HG03039 (cell line): ENCODE data around the gene GDAP1L1.

Experiments
- ATAC-seq: cut with Tn5 transposase; IDR thresholded peaks from one replicate; pipeline ENCODE4 v1.9.1; 2021; ENCODE audit warnings: mild to moderate bottlenecking, moderate library complexity; ENCODE audit not compliant: unreplicated experiment

Gene GDAP1L1

DNA sequence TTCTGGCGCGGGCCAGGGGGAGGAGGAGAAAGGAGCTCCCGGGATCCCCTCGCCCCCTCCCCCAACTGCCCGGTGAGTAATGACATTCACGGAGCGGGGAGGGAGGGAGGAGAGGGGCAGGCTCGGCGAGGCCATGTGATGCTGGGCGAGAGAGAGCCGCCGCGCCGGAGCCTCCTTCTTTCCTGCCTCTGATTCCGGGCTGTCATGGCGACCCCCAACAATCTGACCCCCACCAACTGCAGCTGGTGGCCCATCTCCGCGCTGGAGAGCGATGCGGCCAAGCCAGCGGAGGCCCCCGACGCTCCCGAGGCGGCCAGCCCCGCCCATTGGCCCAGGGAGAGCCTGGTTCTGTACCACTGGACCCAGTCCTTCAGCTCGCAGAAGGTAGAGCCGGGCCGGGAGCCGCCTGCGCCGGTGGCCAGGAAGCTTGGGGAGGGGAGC, at the start of gene GDAP1L1:
Gene GDAP1L1, plus strand, starts transcription at position 178 of the 441 bp plus-strand sequence. Its CDS starts 27 bp downstream, at position 205.
- no peak for ATAC-seq

DNA sequence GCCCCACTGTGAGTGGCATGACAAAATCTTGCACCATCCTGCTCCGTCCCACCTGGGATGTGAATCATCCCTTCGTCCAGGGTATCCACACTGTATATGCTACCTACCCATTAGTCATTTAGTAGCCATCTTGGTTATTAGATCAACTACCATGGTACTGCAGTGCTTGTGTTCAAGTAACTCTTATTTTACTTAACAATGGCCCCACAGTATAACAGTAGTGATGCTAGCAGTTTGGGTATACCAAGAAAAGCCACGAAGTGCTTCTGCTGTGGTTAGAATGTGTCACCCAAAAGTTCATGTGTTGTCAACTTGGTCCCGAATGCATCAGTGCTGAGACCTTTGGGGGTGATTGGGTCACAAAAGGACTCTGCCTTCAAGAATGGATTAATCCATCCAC, 48.2 kb upstream of the GDAP1L1 start:
- no peak for ATAC-seq

DNA sequence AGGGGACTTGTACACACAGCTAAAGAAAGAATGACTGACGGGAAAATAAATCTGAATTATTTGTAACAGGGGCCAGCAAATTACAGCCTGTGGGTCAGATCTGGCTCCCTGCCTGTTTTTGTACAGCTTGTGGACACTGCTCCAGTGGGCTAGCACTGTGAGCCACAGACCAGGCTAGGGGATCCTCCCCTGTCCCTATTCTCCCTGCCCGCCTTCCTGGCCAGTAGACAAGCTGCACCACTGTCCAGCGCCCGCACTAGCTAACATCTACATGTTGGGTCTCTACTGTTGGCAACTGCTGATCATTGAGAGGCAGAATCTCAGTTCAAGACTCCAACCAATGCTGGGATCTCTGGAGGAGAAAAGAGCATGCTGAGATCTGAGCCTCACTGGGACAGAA, 47.2 kb upstream of the GDAP1L1 start:
- no peak for ATAC-seq

DNA sequence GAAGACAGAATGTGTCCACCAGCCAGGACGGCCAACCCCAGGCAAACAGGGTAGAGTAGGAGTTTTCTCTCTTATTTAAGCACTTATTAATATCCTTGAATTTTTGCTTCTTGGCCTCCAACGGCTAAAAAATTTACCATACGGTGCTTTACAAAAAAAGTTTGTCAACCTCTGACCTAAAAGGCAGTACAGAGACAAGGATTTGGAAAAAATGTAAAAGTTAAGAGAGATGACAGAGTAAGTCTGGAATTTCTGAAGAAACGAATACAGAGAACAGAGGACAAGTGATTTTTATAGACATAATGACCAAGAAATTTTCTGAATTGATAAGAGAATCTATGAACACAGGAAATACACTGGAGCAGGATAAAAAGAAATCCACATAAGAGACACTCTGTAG, 46.7 kb upstream of the GDAP1L1 start:
- no peak for ATAC-seq

GRCh38 chr20:44200983-44201382, 46.1 kb upstream of the GDAP1L1 start:
- no peak for ATAC-seq

GRCh38 chr20:44203161-44203560, 43.9 kb upstream of the GDAP1L1 start:
- no peak for ATAC-seq

DNA sequence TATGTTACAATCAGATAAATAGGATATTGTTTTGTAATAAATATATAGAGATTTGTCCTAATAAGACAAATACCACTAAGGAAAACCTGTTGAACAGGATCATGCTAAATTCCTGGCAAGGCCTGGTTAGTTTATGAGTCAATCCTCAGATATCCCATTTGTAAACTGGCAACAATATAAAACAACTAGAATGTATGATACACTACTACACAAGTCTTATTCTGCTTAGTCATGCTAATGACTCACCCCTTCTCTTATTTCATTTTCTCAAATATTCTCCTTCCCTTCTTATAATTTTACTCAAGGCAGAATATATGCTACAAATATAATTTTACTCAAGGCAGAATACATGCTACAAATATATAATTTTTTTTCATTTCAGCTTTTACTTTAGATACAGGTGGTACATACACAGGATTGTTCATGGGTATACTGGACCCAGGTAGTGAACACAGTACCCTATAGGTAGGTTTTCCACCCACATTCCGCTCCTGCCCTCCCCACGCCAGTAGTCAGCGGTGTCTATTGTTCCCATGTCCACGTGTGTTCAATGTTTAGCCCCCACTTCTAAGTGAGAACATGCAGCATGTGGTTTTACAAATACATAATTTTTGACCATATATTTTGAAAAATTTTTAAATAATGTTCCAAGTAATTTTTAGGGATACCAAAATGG, 42.8 kb upstream of the GDAP1L1 start:
- ATAC-seq: no peak

DNA sequence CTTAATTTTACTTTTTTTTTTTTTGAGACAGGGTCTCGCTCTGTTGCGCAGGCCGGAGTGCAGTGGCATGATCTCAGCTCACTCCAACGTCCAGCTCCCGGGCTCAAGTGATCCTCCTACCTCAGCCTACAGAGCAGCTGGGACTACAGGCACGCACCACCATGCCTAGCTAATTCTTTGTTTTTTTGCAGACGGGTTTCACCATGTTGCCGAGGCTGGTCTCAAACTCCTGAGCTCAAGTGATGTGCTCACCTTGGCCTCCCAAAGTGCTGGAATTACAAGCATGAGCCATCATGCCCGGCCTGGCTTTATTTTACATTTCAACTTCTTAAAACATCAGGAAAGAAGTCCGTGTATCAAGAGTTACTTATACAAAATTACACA, 42.3 kb upstream of the GDAP1L1 start:
- ATAC-seq: no peak

- no peak for ATAC-seq
Measured at GRCh38 chr20:44206132-44206531, 41.0 kb upstream of the GDAP1L1 start.

- no peak for ATAC-seq
Measured at GRCh38 chr20:44207126-44207723, 39.9 kb upstream of the GDAP1L1 start.

GRCh38 chr20:44208165-44208564, 38.9 kb upstream of the GDAP1L1 start:
- no peak for ATAC-seq

DNA sequence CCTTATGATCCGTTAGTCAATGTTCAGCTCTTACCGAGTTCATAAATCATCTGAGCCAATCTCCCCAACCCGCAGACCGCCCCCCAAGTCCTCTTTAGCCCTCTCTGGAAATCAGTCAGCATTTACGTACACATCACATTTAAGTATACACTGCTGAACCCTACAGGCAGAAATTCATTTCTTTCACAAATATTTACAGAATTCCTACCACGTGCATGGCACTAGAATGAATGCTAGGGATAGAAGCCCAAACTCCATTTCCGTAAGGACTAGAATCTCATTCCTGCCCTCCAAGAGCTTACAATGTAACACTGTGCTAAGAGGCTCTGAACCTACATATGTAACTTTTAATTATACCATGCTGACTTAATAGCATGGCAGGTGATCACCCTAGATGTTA, 38.3 kb upstream of the GDAP1L1 start:
- ATAC-seq: no peak

DNA sequence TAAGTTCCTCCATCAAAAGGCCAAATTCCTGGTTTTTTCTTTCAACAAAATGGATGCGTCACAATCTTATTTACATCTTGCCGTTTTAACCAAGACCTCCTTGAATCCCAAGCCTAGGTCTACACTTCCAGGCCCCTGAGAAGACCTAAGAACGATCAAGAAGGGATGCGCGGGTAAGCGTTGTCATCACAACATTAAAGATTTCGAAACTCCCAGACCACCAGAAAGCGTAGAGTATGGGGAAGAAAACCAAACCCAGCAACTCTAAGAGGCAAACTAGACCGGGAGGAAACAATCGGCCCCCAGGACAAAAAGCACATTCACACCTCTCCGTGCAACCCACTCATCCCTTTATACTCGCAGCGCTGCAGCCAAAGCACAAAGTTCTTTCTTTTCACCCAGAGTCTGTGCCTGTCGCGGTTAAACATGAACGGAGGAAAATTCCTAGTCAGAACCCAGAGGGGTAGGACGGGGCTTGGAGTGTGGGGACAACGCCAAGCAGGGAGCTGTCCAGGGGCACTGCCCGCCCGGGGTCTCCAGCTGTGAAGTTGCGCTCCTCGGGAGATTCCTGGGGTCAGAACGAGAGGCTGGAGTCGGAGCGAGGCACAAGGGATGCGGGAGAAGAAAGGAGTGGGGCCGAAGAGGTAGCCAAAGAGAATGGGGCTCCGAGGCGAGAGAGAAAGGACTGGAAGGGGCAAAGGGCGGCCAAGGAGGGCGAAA, 37.3 kb upstream of the GDAP1L1 start:
- ATAC-seq: no peak

- peak; percentile 66 for ATAC-seq
Measured at GRCh38 chr20:44210406-44211176, 36.5 kb upstream of the GDAP1L1 start, which contains the start of gene OSER1. TSS of gene OSER1 (minus strand) at chr20:44210771. CDS start at chr20:44206957, 3,814 bp downstream.

GRCh38 chr20:44211177-44212039, 35.7 kb upstream of the GDAP1L1 start:
- ATAC-seq: peak; percentile 9

- no peak for ATAC-seq
Measured at GRCh38 chr20:44212792-44213191, 34.3 kb upstream of the GDAP1L1 start.

GRCh38 chr20:44215125-44215524, 32.0 kb upstream of the GDAP1L1 start:
- no peak for ATAC-seq

DNA sequence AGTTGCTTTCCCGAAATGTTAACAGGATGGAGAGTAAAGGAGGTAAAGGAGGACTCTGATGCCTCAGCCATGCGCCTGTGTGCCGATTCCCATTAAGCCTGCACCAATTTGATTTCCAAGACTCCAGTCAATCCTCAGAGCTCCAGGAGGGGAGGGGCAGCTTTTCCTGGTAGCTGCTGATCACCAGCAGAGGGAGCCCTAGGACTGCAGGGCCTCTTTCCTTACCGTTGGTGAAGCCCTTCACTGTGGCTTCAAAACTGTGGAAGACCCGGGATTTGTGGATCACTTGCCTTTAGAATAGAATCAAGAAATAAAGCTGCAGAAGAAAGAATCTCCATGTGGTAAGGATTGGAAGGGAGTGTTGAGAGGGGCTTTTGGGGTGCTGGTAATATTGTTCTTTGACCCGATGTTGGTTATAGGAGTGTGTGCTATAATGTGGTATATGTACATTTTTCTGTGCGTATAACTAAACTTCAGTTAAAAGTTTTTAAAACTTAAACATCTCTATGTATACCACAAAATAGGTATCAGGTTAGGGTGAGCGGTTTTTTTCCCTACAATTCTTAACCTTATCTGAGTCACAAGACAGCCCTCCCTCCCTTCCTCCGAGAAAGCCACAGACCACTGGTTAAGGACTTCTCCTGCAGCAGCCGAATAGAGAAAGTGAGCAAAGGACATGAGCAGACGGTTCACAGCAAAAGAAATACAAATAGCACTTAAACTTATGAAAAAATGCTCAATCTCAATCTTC, 29.6 kb upstream of the GDAP1L1 start:
- no peak for ATAC-seq

DNA sequence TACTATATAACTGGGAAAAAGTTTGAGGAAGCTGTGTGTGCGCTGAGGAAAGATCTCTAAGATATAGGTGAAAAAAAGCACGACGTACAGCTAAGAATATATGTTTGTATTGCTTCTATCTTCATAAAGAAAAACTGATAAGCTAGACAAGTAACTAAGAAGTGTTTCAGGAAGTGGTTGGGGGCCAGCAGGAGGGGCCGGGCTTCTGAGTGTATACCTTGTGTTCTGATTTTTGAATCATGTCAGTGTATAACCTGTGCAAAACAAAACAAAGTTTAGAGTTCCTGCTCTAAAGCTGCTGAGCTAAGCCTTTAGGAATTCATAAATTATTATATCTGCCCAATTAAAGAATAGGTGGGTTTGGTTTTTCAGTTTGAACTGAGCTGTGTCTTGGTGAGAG, 28.7 kb upstream of the GDAP1L1 start:
- ATAC-seq: no peak
